ENCODE results near the gene RPP14.

DNA sequence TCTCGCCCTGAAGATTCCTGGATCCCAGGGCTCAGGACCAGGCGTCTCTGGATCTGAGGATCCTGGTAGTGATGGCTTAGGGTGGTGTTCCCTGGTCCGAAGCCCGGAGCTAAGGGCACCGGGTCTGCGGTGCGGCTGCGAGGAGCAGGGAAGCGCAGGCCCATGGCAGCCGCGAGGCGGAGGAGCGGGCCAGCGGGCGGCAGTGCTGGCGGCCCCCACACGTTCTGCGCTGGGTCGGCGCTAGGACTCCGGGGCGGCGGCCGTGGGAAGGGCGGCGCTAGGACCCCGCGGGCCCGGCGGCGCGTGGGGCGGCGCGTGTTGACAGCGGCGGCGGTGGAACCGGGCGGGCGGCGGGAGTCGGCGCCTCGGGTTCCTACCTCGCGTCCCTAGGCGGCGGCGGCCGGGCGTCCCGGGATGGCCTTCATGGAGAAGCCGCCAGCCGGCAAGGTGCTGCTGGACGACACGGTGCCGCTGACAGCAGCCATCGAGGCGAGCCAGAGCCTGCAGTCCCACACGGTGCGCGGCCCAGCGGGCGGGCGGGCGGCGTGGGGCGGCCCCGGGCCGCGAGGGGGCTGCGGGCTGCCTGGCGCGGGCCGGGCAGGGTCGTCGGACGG, 26.6 kb downstream of the RPP14 start, which contains the start of gene PXK:
- TF ChIP-seq EZH2phosphoT487 (IDR thresholded peaks at IDR 0.05; ENCODE audit: insufficient read depth, low read depth) (no peak), EZH2 (IDR thresholded peaks at IDR 0.05; ENCODE audit: insufficient read depth, poor library complexity, severe bottlenecking) (no peak)

All from GM23248 (cell line).